ENCODE measurements around the gene TDRD9.

GRCh38 chr14:103905842-103906456 lies 22.3 kb upstream of the TDRD9 start:
- TF ChIP-seq, protein P1, sequence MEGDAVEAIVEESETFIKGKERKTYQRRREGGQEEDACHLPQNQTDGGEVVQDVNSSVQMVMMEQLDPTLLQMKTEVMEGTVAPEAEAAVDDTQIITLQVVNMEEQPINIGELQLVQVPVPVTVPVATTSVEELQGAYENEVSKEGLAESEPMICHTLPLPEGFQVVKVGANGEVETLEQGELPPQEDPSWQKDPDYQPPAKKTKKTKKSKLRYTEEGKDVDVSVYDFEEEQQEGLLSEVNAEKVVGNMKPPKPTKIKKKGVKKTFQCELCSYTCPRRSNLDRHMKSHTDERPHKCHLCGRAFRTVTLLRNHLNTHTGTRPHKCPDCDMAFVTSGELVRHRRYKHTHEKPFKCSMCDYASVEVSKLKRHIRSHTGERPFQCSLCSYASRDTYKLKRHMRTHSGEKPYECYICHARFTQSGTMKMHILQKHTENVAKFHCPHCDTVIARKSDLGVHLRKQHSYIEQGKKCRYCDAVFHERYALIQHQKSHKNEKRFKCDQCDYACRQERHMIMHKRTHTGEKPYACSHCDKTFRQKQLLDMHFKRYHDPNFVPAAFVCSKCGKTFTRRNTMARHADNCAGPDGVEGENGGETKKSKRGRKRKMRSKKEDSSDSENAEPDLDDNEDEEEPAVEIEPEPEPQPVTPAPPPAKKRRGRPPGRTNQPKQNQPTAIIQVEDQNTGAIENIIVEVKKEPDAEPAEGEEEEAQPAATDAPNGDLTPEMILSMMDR (conservative IDR thresholded peaks at IDR 0.05; ENCODE audit: low read depth, low read length), result no peak
- no peak for TF ChIP-seq EZH2phosphoT487 (IDR thresholded peaks at IDR 0.05; ENCODE audit: borderline replicate concordance, low read length)
